ENCODE results near the gene IL17RA.

IL17RA gene

GRCh38 chr22:17155941-17156340 is 71.1 kb downstream of the IL17RA start:
- H3K4me3 ChIP-seq (ENCODE audit: low read depth, low read length), result no peak overlapping the region
- no peak for DNase-seq (ENCODE audit: low read depth)
- TF ChIP-seq CTCF (conservative IDR thresholded peaks at IDR 0.05; ENCODE audit: low read depth, low read length), result no peak

GRCh38 chr22:17157714-17158113 is 72.9 kb downstream of the IL17RA start:
- DNase-seq (ENCODE audit: low read depth), result no peak
- H3K4me3 ChIP-seq (ENCODE audit: low read depth, low read length), result no peak overlapping the region
- no peak for TF ChIP-seq CTCF (conservative IDR thresholded peaks at IDR 0.05; ENCODE audit: low read depth, low read length)

- TF ChIP-seq CTCF (conservative IDR thresholded peaks at IDR 0.05; ENCODE audit: low read depth, low read length), result no peak
- peak overlapping the region; percentile 85 for H3K4me3 ChIP-seq (ENCODE audit: low read depth, low read length)
- DNase-seq (ENCODE audit: low read depth), result no peak
These were observed 73.4 kb downstream of the IL17RA start for GRCh38 chr22:17158176-17158567.

- TF ChIP-seq CTCF (conservative IDR thresholded peaks at IDR 0.05; ENCODE audit: low read depth, low read length), result no peak
- peak; percentile 88 for DNase-seq (ENCODE audit: low read depth)
- peak within 1 kb of the TSS; percentile 85 for H3K4me3 ChIP-seq (ENCODE audit: low read depth, low read length)
These were observed 74.0 kb downstream of the IL17RA start, which contains the start of gene HDHD5 for GRCh38 chr22:17158568-17159503. Gene HDHD5, minus strand, starts transcription at chr22:17159277. Its CDS starts 26 bp downstream, at chr22:17159251.

- H3K4me3 ChIP-seq (ENCODE audit: low read depth, low read length), result peak overlapping the region; percentile 85
- DNase-seq (ENCODE audit: low read depth), result peak; percentile 37
- no peak for TF ChIP-seq CTCF (conservative IDR thresholded peaks at IDR 0.05; ENCODE audit: low read depth, low read length)
These were observed 74.7 kb downstream of the IL17RA start for GRCh38 chr22:17159504-17159951.

- no peak for DNase-seq (ENCODE audit: low read depth)
- TF ChIP-seq CTCF (conservative IDR thresholded peaks at IDR 0.05; ENCODE audit: low read depth, low read length), result no peak
These were observed 77.2 kb downstream of the IL17RA start for GRCh38 chr22:17161991-17162390.

More at GRCh38 chr22:17161991-17162390, 77.2 kb downstream of the IL17RA start:
- no peak overlapping the region for H3K4me3 ChIP-seq (ENCODE audit: low read depth, low read length)

All from choroid plexus epithelial cell (primary cell).